KOPT-K1 (cell line): Measurements from ENCODE around the gene DPYD.
A peak's percentile ranks its signal among the peaks of the same experiment; 100 is the strongest.

Experiments
- H3K27ac ChIP-seq: fragments of 200-600 bp; sonication (generic); 2 replicates; pipeline ENCODE4 v1.5.1; 2016; ENCODE audit warnings: antibody characterized with exemption, mild to moderate bottlenecking, low read depth, low read length; ENCODE audit not compliant: poor library complexity, severe bottlenecking
- H3K36me3 ChIP-seq: fragments of 200-600 bp; sonication (generic); 2 replicates; pipeline ENCODE4 v1.5.1; 2017; ENCODE audit warnings: antibody characterized with exemption, mild to moderate bottlenecking, low read length, moderate library complexity; ENCODE audit not compliant: insufficient read depth
- H3K9me3 ChIP-seq: fragments of 200-600 bp; sonication (generic); 2 replicates; pipeline ENCODE4 v1.5.1; 2017; ENCODE audit warnings: antibody characterized with exemption, low read length, mild to moderate bottlenecking; ENCODE audit not compliant: insufficient read depth, poor library complexity, severe bottlenecking

The DPYD gene

DNA sequence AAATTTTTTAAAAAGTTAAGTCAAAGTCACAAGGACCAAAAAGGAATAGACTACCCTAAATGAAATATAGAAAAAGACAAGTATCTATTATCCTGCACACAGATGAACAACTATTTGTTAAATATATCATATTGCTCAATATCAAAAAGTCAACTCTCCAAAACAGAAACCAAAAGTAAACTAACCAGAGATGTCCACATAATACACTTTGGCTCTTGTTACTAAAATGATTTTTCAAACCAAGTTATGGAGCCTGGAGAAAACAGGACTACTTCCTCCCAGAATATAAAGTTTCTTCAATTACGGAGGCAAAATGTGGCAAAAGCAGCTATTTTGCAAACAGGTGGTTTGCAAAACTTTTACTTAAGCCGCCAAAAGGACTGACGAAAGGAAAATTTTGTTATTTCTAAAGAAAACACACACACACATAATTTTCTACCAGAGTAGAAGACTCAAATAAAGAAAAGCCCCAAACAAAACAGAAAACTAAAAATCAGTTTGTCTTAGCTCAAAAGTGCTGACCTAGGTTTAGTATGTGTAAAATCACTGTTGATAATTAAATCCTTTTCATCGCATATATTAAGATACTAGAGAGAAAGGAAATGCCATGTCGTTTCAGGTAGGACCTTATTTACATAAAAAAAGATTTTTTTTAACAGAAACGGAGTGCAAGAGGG lies 1.1 kb downstream of the DPYD start:
- peak overlapping the region; percentile 97 for H3K27ac ChIP-seq
- H3K36me3 ChIP-seq: no peaks in the 10 kb centered on the region
- no peaks in the 10 kb centered on the region for H3K9me3 ChIP-seq

- Histone ChIP-seq H3K9me3 (no peaks in the 10 kb centered on the region), H3K27ac (peak overlapping the region; percentile 97), H3K36me3 (no peaks in the 10 kb centered on the region)
These were observed 1.9 kb downstream of the DPYD start for GRCh38 chr1:97918961-97919360.

- Histone ChIP-seq H3K36me3 (no peaks in the 10 kb centered on the region), H3K9me3 (no peaks in the 10 kb centered on the region), H3K27ac (peak overlapping the region; percentile 82)
These were observed 7.2 kb downstream of the DPYD start for GRCh38 chr1:97913506-97914139.

DNA sequence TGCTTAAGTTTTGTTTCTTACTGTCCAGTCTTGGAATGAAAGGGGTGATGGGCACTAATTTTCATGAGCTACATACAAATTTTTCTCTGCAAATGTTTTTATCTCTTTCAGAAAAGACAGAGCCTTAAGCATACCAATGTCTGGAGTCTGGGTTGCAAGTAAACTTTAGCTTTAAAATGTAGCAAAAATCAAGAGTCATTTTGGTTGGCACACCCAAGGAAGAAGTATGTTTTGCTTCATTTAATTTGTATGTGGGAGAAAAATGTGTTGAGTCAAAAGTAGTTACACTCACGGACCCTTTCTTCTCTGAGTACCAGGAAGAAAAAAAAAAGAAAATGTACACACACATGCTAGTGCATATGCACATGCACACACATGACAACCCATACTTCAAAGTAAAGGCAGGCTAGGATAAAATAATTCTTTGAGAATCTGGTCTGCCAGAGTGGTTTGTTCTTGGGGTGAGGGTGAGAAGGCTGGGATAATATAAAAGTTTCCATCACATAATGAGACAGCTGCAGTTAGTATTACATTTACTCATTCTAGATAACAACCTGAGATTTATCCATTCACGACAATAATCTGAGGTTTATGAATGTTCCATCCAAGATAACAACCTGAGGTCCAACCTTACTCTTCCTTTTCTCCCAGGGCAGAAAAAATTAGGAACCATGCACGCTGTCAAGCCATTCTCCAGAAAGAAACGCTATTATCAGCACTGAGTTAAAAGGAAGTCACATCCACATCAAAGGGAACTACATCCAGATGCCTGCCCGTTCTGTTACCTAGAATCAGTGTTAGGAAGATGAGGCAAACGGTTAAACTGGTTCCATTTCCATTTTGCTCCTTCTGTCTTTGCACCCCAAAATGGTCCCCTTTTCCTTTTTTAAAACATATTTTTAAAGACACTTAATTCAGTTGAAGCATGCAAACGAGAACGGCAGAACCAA lies 9.3 kb downstream of the DPYD start:
- Histone ChIP-seq H3K27ac (peak overlapping the region; percentile 82), H3K36me3 (no peaks in the 10 kb centered on the region), H3K9me3 (no peaks in the 10 kb centered on the region)

DNA sequence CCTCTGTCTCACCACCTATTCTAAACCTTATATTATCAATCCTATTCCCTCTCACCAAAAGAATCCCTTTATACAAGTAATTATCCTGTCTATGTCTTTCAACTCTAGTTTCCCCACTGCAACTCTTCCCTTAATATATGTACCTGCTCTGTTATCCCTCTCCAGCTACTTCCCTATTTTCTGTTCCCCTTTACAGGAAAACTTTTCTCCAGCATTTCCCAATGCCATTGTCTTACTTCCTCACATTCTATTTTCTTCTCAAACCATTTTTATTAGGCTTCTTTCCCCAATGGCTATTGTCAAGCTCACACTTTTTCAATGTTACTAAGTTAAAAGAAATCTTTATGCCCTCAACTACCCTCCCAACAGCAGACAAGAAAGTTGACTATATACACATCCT lies 11.6 kb downstream of the DPYD start:
- Histone ChIP-seq H3K36me3 (no peaks in the 10 kb centered on the region), H3K9me3 (no peaks in the 10 kb centered on the region), H3K27ac (no peak overlapping the region)

GRCh38 chr1:97907886-97908285 lies 12.9 kb downstream of the DPYD start:
- H3K9me3 ChIP-seq: no peaks in the 10 kb centered on the region
- H3K27ac ChIP-seq: no peak overlapping the region
- no peaks in the 10 kb centered on the region for H3K36me3 ChIP-seq

GRCh38 chr1:97906567-97907241 lies 14.1 kb downstream of the DPYD start:
- H3K27ac ChIP-seq: no peak overlapping the region
- no peaks in the 10 kb centered on the region for H3K9me3 ChIP-seq
- H3K36me3 ChIP-seq: no peaks in the 10 kb centered on the region

DNA sequence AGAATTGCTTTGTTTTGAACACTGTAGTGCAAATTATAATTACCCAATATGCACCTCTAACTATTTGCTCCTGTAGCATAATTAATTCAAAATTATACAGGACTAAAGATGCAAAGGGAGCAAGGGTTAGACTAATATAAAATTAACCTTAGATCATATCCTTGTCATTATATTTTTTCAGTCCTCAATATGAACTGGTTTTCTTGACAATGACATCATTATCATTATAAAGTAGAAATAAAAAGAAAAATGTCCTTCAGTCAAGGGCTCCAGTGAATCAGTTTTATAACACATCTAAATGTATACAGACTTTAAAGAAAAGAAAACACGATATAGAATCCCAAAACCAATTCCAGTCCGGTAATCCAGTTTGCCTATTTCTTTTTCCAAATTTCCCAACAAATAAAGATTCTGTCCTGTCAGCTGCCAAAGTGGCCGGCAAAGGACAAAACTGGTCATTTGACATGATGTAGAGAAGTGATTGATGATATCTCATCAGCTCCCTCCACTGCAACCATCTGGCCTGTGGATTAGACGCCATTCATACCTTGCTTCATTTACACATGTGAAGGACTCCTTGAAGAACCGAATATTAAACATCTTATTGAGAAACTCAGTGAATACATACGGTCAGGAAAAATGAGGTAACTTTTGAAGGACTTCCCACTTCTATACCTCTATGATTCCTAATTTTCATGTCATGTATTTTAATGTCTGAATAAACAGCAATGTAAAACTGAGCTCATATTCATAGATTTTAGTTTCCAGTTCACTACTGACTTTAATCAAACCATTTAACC lies 15.5 kb downstream of the DPYD start:
- Histone ChIP-seq H3K9me3 (peaks cover under 1% of the 10 kb centered on the region), H3K36me3 (no peaks in the 10 kb centered on the region), H3K27ac (no peak overlapping the region)

- H3K36me3 ChIP-seq: peaks cover 5% of the 10 kb centered on the region; the same call in 1 of the 2 replicates
- H3K27ac ChIP-seq: no peak overlapping the region
- peaks cover 8% of the 10 kb centered on the region for H3K9me3 ChIP-seq
These were observed 16.3 kb downstream of the DPYD start for GRCh38 chr1:97904534-97904933.

DNA sequence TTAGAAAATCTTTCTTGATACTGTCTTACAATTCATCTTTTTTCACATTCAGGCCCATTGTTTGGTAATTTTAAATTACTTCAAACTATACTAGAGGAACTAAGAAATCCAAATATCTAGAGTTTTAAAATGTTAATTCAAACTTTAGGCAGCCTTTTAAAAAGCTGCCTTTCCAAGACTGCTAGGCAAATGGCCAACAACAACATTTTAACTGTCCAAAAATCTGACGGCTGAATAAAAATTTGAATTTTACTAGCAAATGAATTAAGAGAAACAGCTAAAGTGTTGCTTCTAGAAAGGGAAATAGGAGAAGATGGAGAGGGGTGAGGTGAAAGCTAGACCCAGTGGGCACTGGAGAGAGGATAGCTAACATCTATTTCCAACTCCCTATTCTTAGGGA lies 17.2 kb downstream of the DPYD start:
- H3K9me3 ChIP-seq: peaks cover 17% of the 10 kb centered on the region
- peaks cover 14% of the 10 kb centered on the region; the same call in 1 of the 2 replicates for H3K36me3 ChIP-seq
- no peak overlapping the region for H3K27ac ChIP-seq

DNA sequence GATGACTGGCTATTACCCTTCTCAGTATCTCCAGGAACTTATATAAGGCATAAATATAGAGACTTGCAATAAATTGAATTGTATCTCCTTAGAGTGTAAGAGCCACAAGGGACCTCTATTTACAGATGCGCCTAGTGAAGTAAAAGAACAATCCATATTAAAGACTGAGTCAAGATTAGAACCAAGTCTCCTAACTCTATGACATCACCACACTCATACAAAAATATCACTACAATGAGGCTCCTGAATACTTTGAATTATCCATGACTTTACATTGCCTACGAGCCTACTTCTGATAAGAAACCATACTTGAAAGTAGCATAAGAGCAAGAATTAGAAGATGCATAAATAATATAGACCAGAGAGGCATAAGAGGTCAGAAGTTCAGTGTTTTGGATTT lies 18.8 kb downstream of the DPYD start:
- Histone ChIP-seq H3K27ac (no peak overlapping the region), H3K36me3 (peaks cover 20% of the 10 kb centered on the region; the same call in 1 of the 2 replicates), H3K9me3 (peaks cover 33% of the 10 kb centered on the region)

- Histone ChIP-seq H3K27ac (no peak overlapping the region), H3K36me3 (peaks cover 20% of the 10 kb centered on the region; the same call in 1 of the 2 replicates), H3K9me3 (peaks cover 33% of the 10 kb centered on the region)
These were observed 19.7 kb downstream of the DPYD start for GRCh38 chr1:97901017-97901658.

DNA sequence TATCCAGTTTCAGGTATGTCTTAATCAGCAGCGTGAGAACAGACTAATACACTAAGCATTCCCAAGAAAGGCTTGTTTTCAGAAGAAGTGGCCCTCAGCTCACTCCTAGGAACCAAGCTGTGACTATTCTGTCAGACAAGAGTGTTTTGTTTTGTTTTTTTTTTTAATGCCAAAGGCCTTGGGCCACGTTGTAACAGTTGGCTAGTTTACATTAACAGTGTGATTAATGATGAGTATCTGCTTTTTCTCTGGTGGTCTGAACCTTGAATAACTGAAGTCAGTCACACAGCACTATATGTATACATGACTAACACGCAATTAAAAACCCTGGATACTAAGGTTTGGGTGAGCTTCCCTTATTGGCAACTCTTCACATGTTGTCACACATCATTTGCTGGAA lies 21.9 kb downstream of the DPYD start:
- no peak overlapping the region for H3K27ac ChIP-seq
- H3K36me3 ChIP-seq: peaks cover 20% of the 10 kb centered on the region; the same call in 1 of the 2 replicates
- peaks cover 33% of the 10 kb centered on the region for H3K9me3 ChIP-seq

GRCh38 chr1:97895278-97895677 lies 25.6 kb downstream of the DPYD start:
- Histone ChIP-seq H3K9me3 (peaks cover 32% of the 10 kb centered on the region), H3K27ac (no peak overlapping the region), H3K36me3 (peaks cover 20% of the 10 kb centered on the region; the same call in 1 of the 2 replicates)
